ENCODE results near the gene DIDO1. TPM values are rescaled to one million over a fixed set of nuclear protein-coding genes. Genes with fewer than 3 reads are reported as not detected.

Gene DIDO1
- total RNA-seq, 4 donors from 2014 or later: 64.5 to 89.7 (median 78.9) TPM

DNA sequence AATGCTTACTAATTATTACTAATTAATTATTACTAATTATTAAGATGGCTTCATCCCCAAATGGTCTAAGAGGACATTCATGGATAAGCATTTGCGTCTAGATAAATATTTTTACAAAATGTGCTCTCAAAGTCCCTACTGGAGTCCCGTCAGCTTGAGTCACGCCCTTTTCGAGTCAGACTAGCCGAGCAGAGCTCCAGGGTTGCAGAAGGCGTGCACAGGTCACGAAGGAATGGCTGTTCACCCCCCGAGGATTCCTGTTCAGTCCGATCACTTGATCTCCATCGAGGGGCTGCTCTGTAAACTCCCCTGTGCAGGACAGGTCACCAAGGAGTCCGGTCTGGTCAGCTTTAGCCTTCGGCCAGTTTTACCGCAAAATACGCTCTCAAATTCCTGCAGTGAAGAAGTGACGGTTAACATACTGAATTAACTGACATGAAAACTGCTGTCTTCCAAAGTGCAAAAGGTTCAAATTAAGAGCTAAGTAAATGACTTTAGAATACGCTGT lies 84.5 kb downstream of the DIDO1 start:
- H3K27me3 ChIP-seq: no peaks in the 10 kb centered on the region
- H3K27ac ChIP-seq: no peak overlapping the region
- DNase-seq (ENCODE audit: low spot score in 2 of 2): no peak
- H3K36me3 ChIP-seq: peaks cover 0 to 54% (median 0%) of the 10 kb centered on the region in 3 donors
- 74 to 75% methylated on average over 16 of the region's 16 CpGs for WGBS, 2 donors
- no peaks in the 10 kb centered on the region for H3K9me3 ChIP-seq
- TF ChIP-seq, protein P1, sequence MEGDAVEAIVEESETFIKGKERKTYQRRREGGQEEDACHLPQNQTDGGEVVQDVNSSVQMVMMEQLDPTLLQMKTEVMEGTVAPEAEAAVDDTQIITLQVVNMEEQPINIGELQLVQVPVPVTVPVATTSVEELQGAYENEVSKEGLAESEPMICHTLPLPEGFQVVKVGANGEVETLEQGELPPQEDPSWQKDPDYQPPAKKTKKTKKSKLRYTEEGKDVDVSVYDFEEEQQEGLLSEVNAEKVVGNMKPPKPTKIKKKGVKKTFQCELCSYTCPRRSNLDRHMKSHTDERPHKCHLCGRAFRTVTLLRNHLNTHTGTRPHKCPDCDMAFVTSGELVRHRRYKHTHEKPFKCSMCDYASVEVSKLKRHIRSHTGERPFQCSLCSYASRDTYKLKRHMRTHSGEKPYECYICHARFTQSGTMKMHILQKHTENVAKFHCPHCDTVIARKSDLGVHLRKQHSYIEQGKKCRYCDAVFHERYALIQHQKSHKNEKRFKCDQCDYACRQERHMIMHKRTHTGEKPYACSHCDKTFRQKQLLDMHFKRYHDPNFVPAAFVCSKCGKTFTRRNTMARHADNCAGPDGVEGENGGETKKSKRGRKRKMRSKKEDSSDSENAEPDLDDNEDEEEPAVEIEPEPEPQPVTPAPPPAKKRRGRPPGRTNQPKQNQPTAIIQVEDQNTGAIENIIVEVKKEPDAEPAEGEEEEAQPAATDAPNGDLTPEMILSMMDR (IDR thresholded peaks at IDR 0.05): no peak
- TF ChIP-seq POLR2A (IDR thresholded peaks at IDR 0.05): no peak
- no peak for TF ChIP-seq EP300 (IDR thresholded peaks at IDR 0.05)
- peaks cover 0 to 8% (median 0%) of the 10 kb centered on the region in 4 donors for H3K4me1 ChIP-seq
- H3K4me3 ChIP-seq: no peak overlapping the region

DNA sequence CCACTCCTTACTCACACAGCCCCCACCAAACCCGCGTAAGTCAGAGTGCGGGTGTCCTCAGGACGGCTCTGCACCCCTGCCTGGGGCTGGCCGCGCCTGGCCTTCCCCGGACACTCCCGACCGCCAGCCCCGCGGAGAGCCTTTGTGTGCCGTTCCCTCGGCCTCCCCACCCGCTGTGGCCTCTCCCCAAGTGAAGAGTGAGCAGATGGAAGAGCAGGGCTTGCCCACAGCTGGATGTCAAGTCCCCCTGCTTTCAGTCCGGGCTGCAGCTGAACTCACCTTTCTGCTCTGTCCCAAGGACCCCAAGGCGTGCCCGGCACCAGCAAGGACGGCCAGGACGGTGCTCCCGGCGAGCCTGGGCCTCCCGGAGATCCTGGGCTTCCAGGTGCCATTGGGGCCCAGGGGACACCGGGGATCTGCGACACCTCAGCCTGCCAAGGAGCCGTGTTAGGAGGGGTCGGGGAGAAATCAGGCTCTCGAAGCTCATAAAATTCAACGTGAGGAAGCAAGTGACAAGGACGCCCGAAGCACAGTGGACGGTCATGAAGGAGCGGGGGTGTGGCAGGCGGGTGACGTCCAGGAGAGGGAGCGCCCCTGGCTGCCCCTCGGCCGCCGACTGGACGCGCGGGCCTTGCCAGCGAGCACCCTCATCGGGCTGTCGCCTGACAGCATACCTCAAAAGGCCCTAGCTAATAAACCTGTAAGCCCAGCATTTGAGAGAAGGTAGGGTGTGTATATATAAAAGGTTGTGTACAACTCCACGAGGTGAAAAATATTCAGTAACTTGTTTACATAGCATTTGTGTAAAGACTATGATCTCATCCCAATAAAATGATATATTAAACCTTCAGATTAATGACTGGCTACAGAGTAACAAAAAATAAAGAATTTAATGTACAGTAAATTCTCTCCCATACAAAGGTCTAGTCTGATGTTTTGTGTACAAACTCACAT lies 85.8 kb downstream of the DIDO1 start:
- no peak overlapping the region for H3K4me3 ChIP-seq
- H3K27ac ChIP-seq: no peak overlapping the region
- peaks cover 0 to 62% (median 0%) of the 10 kb centered on the region in 3 donors for H3K36me3 ChIP-seq
- TF ChIP-seq, protein P1 (IDR thresholded peaks at IDR 0.05): no peak
- TF ChIP-seq EP300 (IDR thresholded peaks at IDR 0.05) (no peak), POLR2A (IDR thresholded peaks at IDR 0.05) (no peak)
- no peaks in the 10 kb centered on the region for H3K9me3 ChIP-seq
- WGBS, 2 donors: 74 to 80% methylated on average over 41 to 45 of the region's 45 CpGs
- no peak for DNase-seq (ENCODE audit: low spot score in 2 of 2)
- peaks cover 0 to 12% (median 0%) of the 10 kb centered on the region in 4 donors for H3K4me1 ChIP-seq
- no peaks in the 10 kb centered on the region for H3K27me3 ChIP-seq

DNA sequence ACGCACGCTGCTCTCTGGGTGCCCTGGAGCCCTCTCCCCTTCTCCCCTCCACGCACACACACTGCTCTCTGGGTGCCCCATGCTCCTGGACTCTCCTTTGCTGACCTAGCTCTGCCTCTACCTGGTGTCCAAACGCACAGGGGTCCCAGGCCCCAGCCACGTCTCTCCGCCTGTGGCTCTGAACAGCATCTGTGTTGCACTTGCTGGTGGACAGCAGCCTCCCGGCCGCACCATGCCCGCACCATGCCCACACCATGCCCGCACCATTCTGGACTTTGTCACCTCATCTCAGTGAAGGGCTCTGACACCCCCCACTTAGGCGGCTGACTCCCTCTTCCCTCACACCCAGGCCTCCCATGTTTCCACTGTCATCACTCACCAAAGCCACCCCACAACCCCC lies 86.5 kb downstream of the DIDO1 start:
- peaks cover 0 to 12% (median 0%) of the 10 kb centered on the region in 4 donors for H3K4me1 ChIP-seq
- TF ChIP-seq EP300 (IDR thresholded peaks at IDR 0.05) (no peak), POLR2A (IDR thresholded peaks at IDR 0.05) (no peak)
- TF ChIP-seq, protein P1 (IDR thresholded peaks at IDR 0.05): no peak
- H3K36me3 ChIP-seq: peaks cover 0 to 56% (median 0%) of the 10 kb centered on the region in 3 donors
- H3K27ac ChIP-seq: no peak overlapping the region
- no peaks in the 10 kb centered on the region for H3K27me3 ChIP-seq
- no peaks in the 10 kb centered on the region for H3K9me3 ChIP-seq
- no peak for DNase-seq (ENCODE audit: low spot score in 2 of 2)
- WGBS, 2 donors: 88 to 90% methylated on average over 11 of the region's 11 CpGs
- no peak overlapping the region for H3K4me3 ChIP-seq

DNA sequence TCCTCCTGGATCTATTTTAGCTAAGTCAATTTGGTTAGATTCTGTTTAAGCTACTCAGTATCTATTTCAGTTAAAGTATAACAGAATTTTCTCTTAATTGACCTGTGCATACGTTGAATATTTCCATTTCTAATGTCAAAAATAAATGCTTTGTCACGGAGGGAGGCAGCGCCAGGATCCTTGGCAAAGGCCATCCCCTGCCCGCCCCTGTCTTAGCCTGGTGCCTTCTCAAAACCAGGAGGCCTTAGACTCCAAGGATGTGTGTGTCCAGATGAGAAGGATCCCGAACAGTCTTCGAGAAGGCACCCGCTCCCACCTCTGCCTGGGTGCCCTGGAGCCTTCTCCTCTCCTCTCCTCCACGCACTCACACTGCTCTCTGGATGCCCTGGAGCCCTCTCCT lies 87.0 kb downstream of the DIDO1 start:
- Histone ChIP-seq H3K36me3 (peaks cover 0 to 56% (median 0%) of the 10 kb centered on the region in 3 donors), H3K27me3 (no peaks in the 10 kb centered on the region), H3K27ac (no peak overlapping the region), H3K4me3 (no peak overlapping the region), H3K4me1 (peaks cover 0 to 12% (median 0%) of the 10 kb centered on the region in 4 donors), H3K9me3 (no peaks in the 10 kb centered on the region)
- DNase-seq (ENCODE audit: low spot score in 2 of 2): no peak
- 94% methylated on average over 8 of the region's 8 CpGs for WGBS, 2 donors
- TF ChIP-seq, protein P1 (IDR thresholded peaks at IDR 0.05): no peak
- TF ChIP-seq EP300 (IDR thresholded peaks at IDR 0.05): no peak
- no peak for TF ChIP-seq POLR2A (IDR thresholded peaks at IDR 0.05)
